ENCODE results near the gene PRR7. TPM values are rescaled to one million over a fixed set of nuclear protein-coding genes. Genes with fewer than 3 reads are reported as not detected.
A peak's percentile ranks its signal among the peaks of the same experiment; 100 is the strongest.
"Not testable (repeated sequence)": the region's sequence is repeated elsewhere in the genome, so short reads cannot be mapped to it uniquely, and the experiment has no call there.

PRR7 gene
- total and polyA plus RNA-seq, 8 donors = 0.61 to 3.7 (median 1.1) TPM; not detected in 4

GRCh38 chr5:177482359-177482795, 35.8 kb downstream of the PRR7 start:
- Histone ChIP-seq H3K27me3 (no peaks in the 10 kb centered on the region), H3K36me3 (peaks cover 16 to 54% (median 39%) of the 10 kb centered on the region in 4 donors), H3K4me3 (no peak overlapping the region), H3K27ac (peak overlapping the region in 2 of 5 donors; percentile 46 to 83), H3K4me1 (peaks cover 15 to 76% (median 48%) of the 10 kb centered on the region in 4 donors), H3K9me3 (no peaks in the 10 kb centered on the region)
- 79 to 94% (median 88%) methylated on average over 10 of the region's 10 CpGs for WGBS, 5 donors
- intact Hi-C loops (cut with DNase I; ENCODE audit: low total_unique reads) = no loop called here
- no peak for DNase-seq
- TF ChIP-seq POLR2AphosphoS5 (IDR thresholded peaks at IDR 0.05) (no peak), POLR2A (IDR thresholded peaks at IDR 0.05) (no peak), EP300 (IDR thresholded peaks at IDR 0.05) (no peak), CTCF (IDR thresholded peaks at IDR 0.05) (no peak)

GRCh38 chr5:177483042-177483441, 36.4 kb downstream of the PRR7 start:
- Histone ChIP-seq H3K36me3 (peaks cover 23 to 60% (median 46%) of the 10 kb centered on the region in 4 donors), H3K4me1 (peaks cover 15 to 74% (median 45%) of the 10 kb centered on the region in 4 donors), H3K9me3 (no peaks in the 10 kb centered on the region), H3K27ac (peak overlapping the region in 2 of 5 donors; percentile 16 to 38), H3K27me3 (no peaks in the 10 kb centered on the region), H3K4me3 (no peak overlapping the region)
- intact Hi-C loops (cut with DNase I; ENCODE audit: low total_unique reads) = no loop called here
- no peak for DNase-seq
- TF ChIP-seq CTCF (IDR thresholded peaks at IDR 0.05) (no peak), POLR2A (IDR thresholded peaks at IDR 0.05) (no peak), EP300 (IDR thresholded peaks at IDR 0.05) (no peak), POLR2AphosphoS5 (IDR thresholded peaks at IDR 0.05) (no peak)
- WGBS, 5 donors = 94 to 96% (median 96%) methylated on average over 9 of the region's 9 CpGs

- peaks cover 9 to 69% (median 37%) of the 10 kb centered on the region in 4 donors for H3K4me1 ChIP-seq
- peaks cover 31 to 72% (median 58%) of the 10 kb centered on the region in 4 donors for H3K36me3 ChIP-seq
- no peaks in the 10 kb centered on the region for H3K9me3 ChIP-seq
- no peak overlapping the region for H3K4me3 ChIP-seq
- TF ChIP-seq EP300 (IDR thresholded peaks at IDR 0.05) (no peak), CTCF (IDR thresholded peaks at IDR 0.05) (no peak), POLR2A (IDR thresholded peaks at IDR 0.05) (no peak), POLR2AphosphoS5 (IDR thresholded peaks at IDR 0.05) (no peak)
- H3K27me3 ChIP-seq = no peaks in the 10 kb centered on the region
- no peak for DNase-seq
- 70 to 88% (median 81%) methylated on average over 22 of the region's 22 CpGs for WGBS, 5 donors
- intact Hi-C loops (cut with DNase I; ENCODE audit: low total_unique reads) = no loop called here
- peak overlapping the region in 2 of 5 donors; percentile 16 to 38 for H3K27ac ChIP-seq
Observed at GRCh38 chr5:177483994-177484901, 37.6 kb downstream of the PRR7 start.

- H3K9me3 ChIP-seq = no peaks in the 10 kb centered on the region
- peak overlapping the region in 2 of 5 donors; percentile 16 to 26 for H3K27ac ChIP-seq
- TF ChIP-seq POLR2A (IDR thresholded peaks at IDR 0.05) (no peak), EP300 (IDR thresholded peaks at IDR 0.05) (no peak), POLR2AphosphoS5 (IDR thresholded peaks at IDR 0.05) (no peak), CTCF (IDR thresholded peaks at IDR 0.05) (no peak)
- intact Hi-C loops (cut with DNase I; ENCODE audit: low total_unique reads) = no loop called here
- WGBS, 5 donors = 56 to 81% (median 76%) methylated on average over 12 to 13 of the region's 13 CpGs
- H3K4me3 ChIP-seq = no peak overlapping the region
- peaks cover 8 to 69% (median 36%) of the 10 kb centered on the region in 4 donors for H3K4me1 ChIP-seq
- DNase-seq = no peak
- peaks cover 31 to 80% (median 65%) of the 10 kb centered on the region in 4 donors for H3K36me3 ChIP-seq
- H3K27me3 ChIP-seq = no peaks in the 10 kb centered on the region
Observed at GRCh38 chr5:177484902-177485549, 38.4 kb downstream of the PRR7 start.

GRCh38 chr5:177485753-177486152, 39.1 kb downstream of the PRR7 start:
- H3K27me3 ChIP-seq; H3K9me3 ChIP-seq; H3K4me3 ChIP-seq; intact Hi-C loops (cut with DNase I; ENCODE audit: low total_unique reads); DNase-seq: not testable (repeated sequence)
- WGBS, 5 donors = 93 to 100% (median 96%) methylated on average over 3 of the region's 3 CpGs
- H3K4me1 ChIP-seq = peaks cover 8 to 71% (median 37%) of the 10 kb centered on the region in 4 donors
- H3K36me3 ChIP-seq = peaks cover 32 to 87% (median 72%) of the 10 kb centered on the region in 4 donors
- H3K27ac ChIP-seq = peak overlapping the region in 2 of 5 donors; percentile 16 to 26
